G401.6 (cell line): Measurements from ENCODE around the gene ZNF569.
A peak's percentile ranks its signal among the peaks of the same experiment; 100 is the strongest.
"Not testable (repeated sequence)": the region's sequence is repeated elsewhere in the genome, so short reads cannot be mapped to it uniquely, and the experiment has no call there.

Experiments
- FAIRE-seq: peaks from 2 replicates; lab custom pipeline; 2012; peaks lifted over from hg19 to GRCh38; lab: Jason Lieb, UNC

Gene ZNF569

DNA sequence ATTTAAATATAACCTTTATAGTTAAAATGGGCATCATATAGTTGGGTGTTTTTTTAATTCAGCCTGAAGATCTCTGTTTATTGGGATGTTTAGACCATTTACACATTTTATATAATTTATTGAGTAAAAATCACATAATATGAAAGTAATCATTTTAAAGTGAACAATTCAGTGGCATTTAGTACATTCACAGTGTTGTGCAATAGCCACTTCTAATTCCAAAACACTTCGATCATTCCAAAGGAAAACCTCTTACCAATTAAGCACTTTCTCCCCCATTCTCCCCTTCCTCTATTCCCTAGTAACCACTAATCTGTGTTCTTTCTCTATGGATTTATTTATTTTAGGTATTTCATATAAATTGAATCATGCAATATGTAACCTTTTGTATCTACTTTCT, 66.2 kb downstream of the ZNF569 start:
- no peak for FAIRE-seq

- FAIRE-seq: not testable (repeated sequence)
Measured at GRCh38 chr19:37391399-37391798, 75.8 kb downstream of the ZNF569 start.

- no peak for FAIRE-seq
Measured at GRCh38 chr19:37389234-37389633, 78.0 kb downstream of the ZNF569 start.

- peak; percentile 96 for FAIRE-seq
Measured at GRCh38 chr19:37370880-37371661, 96.2 kb downstream of the ZNF569 start, which contains the start of gene ZNF527. Gene ZNF527, plus strand, starts transcription at chr19:37371099. Its CDS starts 3,100 bp downstream, at chr19:37374199.

GRCh38 chr19:37370386-37370879, 96.8 kb downstream of the ZNF569 start:
- not testable (repeated sequence) for FAIRE-seq

- FAIRE-seq: no peak
Measured at GRCh38 chr19:37362733-37363132, 104.5 kb downstream of the ZNF569 start.

DNA sequence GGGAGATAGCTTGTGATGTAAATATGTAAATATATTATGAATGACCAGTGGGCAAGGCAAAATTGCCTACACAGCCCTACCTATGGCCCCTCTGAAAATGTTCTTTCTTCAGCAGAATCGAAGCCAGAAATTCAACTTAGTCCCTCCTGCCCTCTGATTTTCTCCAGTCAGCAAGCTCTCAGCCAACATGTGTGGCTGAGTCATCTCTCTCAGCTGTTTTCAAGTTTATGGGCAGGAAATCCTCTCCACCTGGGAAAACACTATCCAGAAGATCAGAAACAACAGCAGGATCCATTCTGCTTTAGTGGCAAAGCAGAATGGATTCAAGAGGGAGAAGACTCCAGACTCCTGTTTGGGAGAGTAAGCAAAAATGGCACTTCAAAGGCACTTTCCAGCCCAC, 105.2 kb downstream of the ZNF569 start:
- no peak for FAIRE-seq
